Epidermal melanocyte (primary cell): ENCODE results near the gene NDUFB10.

Experiments
- DNase-seq: peaks from one replicate; pipeline ENCODE4 v3.0.0; 2011; ENCODE audit warnings: low spot score; ENCODE audit not compliant: insufficient read length

NDUFB10 gene

DNA sequence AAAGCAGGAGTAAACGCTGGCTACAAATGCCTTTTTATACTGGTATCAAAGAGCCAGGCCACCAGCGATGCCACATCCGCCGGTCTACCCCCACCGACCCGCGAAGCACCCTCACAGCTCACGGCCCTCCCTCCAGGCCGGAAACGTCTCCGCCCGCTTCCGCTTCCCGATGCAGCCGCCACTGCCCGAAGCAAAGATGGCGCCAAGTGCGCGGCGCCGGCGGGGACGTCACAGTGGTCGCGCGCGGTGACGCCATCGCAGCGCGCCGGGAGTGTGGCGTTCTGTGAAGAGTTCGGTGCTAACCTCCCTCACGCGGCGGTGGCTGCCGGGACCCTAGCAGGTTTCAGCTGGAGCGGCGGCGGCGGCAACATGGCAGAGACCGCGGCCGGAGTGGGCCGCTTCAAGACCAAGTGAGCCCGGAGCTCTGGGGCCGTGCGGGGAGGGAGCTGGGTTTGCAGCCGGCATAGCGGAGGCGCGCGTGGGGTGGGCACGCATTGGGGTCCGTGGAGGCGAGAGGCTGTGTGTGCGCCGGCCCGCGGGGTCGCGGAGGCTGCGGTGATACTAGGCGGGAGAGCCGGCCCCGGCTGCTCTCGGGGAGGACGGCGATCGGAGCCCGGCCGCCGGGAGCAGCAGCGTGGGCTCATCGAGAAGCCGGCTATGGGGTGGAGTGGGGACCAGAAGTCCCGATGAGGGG is 12.6 kb downstream of the NDUFB10 start, which contains the start of gene TBL3:
TSS of gene TBL3 (plus strand) at position 258 of the 694 bp plus-strand sequence. CDS start at position 370, 112 bp downstream.
- DNase-seq: peak; percentile 100

DNA sequence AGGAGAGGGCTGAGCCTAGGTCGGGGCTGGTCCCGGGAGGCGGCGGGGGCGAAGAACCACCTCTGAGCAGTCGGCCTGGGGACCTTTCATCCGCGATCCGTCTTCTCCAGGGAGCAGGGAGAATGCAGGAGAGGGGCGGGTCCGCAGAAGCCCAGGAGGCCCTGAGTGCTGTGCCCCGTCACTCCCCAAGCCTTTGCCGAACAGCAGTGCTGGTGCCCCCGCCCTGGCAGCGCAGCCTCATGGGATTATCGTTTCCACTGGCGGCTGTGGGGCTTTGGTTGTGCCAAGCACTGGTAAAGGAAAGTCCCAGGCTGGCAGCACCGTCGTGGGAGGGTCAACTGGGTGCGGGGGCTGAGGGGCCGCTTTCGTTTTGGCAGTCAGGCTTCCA is 13.1 kb downstream of the NDUFB10 start:
- no peak for DNase-seq

DNA sequence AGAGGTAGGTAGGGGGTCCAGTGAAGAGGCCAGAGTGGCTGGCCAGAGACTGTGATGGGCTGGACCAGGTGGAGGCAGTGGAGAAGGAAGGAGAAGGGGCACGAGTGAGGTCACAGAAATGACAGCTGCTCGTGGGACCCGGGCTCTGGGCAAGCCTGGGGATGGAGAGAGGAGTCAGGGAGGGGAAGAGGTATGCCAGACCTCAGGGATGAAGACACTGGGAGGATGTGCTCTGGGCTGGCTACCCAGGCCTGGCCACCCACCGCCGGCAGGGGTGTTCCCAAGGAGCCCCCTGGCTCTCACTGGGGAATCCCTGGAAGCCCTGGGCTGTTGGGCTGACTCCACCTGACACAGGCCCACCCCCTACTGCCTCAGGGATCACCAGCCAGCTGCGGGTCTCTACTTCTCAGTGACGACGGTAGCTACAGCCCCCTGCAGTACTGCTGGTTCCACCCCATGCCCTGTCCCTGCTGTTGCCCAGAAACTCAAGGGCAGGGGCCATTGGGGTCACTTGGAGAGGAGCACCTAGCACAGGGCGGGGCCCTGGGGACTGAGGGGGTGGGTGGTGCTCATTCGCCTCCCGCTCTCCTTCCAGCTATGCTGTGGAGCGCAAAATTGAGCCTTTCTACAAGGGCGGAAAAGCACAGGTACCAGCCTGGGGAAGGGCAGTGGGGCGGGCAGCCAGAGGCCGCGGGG is 14.3 kb downstream of the NDUFB10 start:
- DNase-seq: peak; percentile 10

DNA sequence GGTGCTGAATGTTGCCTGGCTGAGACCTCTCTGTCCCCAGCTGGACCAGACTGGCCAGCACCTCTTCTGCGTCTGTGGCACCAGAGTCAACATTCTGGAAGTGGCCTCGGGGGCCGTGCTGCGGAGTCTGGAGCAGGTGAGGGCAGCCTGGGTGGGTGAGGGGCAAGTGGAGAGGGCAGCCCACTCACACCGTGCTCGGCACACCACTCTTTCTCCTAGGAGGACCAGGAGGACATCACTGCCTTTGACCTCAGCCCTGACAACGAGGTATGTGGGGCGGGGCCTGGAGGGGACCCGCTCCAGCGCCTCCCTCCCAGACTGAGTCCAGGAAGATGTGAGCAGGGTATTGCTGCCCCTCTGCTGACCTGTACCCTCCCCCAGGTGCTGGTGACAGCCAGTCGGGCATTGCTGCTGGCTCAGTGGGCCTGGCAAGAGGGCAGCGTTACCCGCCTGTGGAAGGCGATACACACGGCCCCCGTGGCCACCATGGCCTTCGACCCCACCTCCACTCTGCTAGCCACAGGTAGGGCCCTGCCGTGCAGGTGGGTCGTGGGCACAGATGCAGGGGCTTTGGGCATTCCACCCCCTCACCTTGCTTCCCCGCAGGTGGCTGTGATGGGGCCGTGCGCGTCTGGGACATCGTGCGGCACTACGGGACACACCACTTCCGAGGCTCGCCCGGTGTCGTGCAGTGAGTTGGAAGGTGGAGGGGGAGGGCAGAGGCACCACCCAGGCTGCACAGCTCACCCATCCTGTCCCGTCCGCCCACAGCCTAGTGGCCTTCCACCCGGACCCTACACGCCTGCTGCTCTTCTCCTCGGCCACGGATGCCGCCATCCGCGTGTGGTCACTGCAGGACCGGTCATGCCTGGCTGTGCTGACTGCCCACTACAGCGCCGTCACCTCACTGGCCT is 15.1 kb downstream of the NDUFB10 start:
- DNase-seq: peak; percentile 18

DNA sequence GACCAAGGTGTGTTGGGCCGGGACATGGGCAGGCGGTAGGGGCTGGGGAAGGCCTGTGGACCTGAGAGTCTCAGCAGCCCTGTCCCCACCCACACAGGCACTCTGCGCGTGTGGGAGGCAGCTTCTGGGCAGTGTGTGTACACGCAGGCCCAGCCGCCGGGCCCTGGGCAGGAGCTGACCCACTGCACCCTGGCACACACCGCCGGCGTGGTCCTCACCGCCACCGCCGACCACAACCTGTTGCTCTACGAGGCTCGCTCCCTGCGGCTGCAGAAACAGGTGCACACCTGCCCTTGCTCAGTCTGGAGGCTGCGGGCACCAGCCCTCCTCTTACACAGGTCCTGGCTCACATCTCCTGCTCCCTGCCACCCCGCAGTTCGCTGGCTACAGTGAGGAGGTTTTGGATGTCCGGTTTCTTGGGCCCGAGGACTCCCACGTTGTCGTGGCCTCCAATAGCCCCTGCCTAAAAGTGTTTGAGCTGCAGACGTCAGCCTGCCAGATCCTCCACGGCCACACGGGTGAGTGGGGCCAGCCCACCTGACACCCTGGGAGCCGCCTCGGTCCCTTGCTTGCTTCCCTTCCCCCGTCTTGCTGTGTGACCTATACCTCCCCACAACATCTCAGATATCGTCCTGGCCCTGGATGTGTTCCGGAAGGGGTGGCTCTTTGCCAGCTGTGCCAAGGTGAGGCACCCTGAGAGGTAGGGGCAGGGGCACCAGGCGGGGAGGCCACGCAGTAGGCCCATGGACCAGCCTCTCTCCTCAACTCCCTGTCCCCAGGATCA is 16.3 kb downstream of the NDUFB10 start:
- no peak for DNase-seq

DNA sequence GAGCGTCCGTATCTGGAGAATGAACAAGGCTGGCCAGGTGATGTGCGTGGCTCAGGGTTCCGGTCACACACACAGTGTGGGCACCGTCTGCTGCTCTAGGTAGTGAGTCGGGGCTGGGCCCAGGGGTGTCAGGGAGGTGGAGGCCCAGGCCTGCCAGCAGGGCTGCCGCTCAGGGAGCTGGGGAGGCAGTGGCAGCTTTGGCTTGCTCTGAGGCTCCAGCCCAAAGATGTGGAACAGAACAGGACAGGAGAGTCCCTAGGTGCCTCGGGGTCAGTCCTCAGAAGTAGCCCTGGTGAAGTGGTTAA is 16.8 kb downstream of the NDUFB10 start:
- peak; percentile 4 for DNase-seq

DNA sequence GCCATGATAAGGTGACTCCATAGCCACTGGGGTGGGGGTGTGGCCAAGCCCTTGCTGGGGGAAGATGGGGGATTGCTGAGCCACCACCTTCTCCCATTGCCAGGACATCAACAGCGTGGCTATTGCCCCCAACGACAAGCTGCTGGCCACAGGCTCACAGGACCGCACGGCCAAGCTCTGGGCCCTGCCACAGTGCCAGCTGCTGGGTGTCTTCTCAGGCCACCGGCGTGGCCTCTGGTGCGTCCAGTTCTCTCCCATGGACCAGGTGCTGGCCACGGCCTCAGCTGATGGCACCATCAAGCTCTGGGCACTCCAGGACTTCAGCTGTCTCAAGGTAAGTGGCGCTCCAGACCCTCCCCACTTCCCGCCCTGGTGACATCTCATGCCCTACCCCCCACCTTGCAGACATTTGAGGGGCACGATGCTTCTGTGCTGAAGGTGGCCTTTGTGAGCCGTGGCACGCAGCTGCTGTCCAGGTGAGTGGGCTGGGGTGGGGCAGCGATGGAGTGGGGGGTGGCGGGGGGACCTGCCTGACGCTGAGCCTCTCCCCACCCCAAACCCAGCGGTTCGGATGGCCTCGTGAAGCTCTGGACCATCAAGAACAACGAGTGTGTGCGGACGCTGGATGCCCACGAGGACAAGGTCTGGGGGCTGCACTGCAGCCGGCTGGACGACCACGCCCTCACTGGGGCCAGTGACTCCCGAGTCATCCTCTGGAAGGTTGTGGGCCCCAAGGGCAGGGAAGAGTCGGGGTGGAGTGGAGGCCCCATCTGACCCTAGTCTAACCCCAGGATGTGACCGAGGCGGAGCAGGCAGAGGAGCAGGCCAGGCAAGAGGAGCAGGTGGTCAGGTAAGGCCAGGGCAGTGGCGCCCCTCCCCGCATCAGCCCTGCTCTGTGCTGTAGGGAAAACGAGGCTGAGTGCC is 17.9 kb downstream of the NDUFB10 start:
- no peak for DNase-seq

DNA sequence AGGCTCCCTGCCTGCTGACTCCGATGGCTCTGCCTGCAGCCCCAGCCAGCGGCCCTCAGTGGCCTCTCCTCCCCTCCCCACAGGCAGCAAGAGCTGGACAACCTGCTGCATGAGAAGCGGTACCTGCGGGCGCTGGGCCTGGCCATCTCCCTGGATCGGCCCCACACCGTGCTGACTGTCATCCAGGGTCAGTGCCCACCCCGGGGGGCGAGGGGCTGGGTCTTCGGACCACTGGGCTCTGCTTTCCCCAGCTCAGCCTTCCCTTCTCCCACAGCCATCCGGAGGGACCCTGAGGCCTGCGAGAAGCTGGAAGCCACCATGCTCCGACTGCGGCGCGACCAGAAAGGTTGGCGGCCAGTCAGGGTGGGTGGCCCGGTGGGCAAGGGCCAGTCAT is 18.5 kb downstream of the NDUFB10 start:
- DNase-seq: no peak

DNA sequence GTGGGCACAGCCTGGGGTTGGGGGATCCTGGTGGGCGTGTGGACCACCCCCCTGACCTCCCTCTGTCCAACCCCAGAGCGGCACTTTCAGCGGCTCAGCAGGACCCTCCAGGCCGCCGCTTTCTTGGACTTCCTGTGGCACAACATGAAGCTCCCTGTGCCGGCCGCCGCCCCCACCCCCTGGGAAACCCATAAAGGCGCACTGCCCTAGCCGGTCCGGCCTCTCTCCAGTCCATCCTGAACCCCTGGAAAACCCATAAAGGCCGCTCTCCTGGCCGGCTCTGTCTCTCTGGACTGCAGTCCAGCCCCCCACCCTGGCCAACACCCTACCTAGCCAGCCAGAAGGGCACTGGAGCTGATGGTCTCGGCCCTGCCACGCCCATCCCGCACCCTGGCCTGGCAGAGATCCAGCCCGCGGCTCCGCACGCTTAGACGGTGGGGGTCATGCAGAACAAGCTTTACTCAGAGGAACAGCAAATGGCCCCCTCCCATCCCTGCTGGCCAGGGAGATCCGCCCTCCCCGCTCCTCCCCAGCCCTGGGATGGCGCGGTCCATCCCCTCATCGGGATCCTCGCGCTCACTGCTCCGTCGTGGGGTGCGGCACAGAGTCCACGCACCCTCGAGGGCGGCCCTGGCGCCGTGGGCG is 19.3 kb downstream of the NDUFB10 start:
- no peak for DNase-seq

DNA sequence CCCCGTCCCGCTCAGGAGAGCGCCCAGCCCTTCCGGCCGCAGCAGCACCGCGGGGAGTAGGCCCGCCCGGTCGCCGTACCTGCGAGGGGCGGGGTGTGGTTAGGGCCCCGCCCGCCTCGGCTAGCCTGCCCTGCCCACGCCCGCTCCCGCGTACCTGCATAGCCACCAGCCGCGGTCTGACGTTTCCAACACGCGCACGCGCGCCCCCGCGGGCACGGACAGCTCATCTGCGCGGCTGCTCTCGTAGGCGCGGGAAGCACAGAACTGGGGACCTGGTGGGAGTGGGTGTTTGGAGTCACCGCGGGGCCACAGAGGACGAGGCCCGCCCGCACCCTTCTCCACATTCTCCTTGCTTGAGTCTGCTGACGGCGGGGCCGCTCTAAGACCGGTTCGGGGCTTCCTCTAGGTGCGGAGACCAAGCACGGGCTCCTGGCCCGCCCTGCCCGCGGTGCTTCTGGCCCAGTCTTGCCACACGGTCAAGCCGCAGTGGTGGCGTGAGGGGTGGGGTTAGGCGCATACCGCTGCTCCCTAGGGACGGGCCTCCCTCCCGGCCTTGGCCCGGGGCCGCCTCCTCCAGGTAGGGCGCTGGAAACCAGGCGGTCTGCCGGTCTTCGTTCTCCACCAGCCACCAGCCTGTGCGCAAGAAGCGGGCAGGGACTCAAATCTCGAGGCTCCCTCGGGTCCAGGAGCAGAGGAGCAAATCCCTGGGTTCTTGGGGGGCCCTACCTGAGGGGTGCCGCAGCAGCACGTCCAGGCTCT is 20.1 kb downstream of the NDUFB10 start:
- DNase-seq: no peak

DNA sequence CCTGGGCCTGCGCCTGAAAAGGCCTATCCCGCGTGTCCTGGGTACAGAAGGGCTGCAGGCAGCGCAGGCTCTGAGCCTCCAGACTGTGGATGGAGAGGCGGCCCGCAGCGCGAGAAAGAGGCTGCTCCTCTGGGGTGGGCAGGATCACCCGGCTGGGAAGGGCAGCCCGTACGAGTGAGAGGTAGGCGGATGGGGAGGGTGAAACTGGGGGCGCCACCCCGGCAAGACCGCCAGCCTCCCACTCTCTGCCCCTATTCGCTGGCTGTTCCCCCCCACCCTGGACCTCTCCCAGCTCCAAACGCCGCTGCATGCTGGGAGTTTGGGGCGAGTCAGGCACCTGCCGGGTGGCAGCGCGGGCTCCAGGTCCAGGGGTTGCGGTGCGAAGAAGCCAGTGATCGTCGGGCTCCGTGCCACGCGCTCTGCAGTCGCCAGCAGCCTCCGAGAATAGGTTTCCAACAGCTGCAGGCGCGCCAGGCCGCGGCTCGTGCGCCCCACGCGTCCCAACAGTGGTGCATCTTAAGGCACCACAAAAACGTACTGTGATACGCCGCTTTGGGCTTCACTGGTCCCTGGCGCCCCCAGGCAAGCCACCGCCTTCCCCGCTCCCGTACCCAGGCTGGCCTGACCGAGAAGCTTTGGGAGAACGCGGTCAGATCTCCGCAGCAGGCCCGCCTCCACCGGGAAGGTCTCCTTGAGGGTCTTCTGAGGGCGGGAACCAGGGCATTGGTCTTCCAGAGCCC is 20.9 kb downstream of the NDUFB10 start:
- no peak for DNase-seq

DNA sequence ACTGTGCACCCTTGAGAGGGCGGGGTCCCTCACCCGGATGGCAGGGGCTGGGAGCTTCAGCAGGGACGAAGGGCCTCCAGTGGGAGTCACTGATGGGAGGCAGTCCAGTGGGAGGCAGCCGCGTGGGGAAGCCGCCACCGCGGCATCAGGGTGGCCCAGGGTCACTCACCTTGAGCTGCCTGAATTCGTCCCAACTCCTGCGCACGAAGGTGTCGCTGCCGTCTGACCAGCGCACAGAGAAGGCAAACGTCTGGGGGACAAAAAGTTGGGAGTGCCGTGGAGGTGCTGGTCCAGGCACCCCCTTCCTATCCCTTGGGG is 21.4 kb downstream of the NDUFB10 start:
- DNase-seq: no peak

DNA sequence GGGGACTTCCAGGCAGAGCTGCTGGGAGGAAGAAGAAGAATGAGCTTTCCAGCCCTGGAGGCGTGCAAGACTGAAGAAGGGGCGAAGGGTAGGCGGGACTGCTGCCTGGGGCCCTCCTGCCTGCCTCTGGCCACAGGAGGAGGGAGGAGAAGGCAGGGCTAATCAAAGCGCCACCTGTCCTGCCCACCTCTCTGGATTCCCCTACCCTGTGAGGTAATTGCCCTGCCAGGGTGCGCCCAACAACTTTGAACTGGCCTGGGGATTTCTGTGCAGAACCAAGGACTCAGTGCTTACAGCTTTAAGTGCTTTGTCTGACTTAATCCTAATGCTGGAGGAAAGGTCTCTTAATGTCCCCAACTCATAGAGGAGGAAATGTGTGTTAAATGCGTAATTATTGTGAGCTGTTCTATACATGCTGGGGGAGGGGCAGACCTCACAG is 22.1 kb downstream of the NDUFB10 start, which contains the start of gene NOXO1:
TSS of gene NOXO1 (minus strand) at position 72 of the 439 bp plus-strand sequence. CDS start 290 bp downstream, outside the sequence.
- no peak for DNase-seq

DNA sequence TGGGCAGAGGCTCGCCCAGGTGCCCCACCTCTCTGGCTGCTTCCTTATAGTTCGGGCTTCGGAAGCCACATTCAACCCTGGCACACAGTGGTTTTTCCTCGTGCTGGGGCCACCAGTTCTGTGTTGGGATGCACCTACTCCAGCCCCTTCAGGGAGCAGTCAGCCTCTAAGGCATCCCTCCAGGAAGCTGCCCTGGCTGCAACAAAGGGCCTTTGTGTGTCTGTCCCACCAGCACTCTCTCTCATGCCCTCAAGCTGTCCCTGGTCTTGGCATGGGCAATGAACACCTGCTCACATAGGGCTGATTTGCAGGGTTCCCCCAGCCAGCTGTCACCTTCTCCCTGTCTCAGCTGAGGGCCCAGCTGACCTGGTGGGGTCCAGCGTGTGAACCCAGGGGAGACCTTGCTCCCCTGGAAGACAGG is 22.7 kb downstream of the NDUFB10 start:
- no peak for DNase-seq

DNA sequence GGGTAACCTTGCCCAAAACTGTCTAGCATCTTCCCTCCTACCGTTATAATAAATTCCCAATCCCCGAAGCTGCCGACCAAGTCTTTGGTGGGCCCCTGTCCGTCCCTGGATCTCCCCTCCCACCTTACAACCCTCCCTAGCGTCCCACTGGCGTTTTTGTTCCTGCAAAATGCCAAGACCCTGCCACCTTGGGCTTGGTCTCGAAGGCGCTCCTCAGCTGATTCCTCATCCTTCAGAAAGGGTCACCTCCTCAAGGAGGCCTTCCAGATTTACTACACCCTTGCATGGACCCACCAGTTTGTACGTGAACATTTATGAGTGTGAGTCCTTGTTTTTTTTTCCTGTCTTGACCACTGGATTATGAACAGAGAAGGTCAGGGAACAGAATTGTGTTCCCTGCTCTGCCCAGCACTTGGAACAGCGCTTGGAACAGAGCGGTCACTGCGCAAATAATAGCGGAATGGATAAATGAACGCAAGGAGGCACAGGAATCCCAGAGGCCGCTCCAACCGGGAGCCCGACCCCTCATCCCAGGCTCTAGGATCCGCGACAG is 23.7 kb downstream of the NDUFB10 start:
- DNase-seq: no peak

DNA sequence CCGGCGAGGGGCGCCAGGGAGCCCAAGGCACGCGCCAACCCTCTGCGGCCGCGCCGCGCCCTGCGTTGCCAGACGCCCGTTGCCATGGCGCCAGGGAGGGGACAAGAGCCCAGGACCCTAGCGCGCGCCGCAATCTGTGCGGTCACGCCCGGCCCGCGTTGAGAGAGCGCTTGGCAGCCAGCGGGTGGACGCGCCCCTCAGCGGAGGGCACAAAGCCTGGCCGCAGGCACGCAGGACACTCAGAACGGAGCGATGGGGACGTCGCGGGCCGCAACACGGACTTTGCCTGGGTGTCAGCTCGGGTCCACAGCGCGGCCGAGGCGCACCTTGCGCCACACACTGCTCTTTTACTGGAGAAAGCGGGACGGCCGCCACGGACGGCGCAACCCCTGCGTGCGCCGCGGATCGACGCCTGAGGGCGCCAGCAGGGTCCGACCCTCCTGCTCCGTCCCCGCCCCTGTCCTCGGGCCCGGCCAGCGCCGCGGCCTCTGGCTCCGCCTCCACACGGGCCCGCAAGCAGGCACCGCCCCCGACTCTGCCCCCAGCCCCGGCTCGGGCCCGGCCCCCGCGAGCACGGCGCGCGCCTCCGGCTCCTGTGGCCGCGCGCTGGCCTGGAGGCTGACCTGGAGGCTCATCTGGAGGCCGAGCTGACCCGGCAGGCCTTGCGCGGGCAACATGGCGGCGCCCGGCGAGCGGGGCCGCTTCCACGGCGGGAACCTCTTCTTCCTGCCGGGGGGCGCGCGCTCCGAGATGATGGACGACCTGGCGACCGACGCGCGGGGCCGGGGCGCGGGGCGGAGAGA is 24.4 kb downstream of the NDUFB10 start, which contains the start of gene GFER:
TSS of gene GFER (plus strand) at position 650 of the 803 bp plus-strand sequence. CDS start at position 676, 26 bp downstream.
- DNase-seq: peak; percentile 99
